ENCODE results near the gene MPP1.

- TF ChIP-seq ZFX (IDR thresholded peaks at IDR 0.05; ENCODE audit: borderline replicate concordance), result no peak
- TF ChIP-seq CTCF (IDR thresholded peaks at IDR 0.05), result no peak
Measured at GRCh38 chrX:154729439-154729838, 75.8 kb downstream of the MPP1 start.
